HuH-7.5 (cell line): ENCODE measurements around the gene PRKN.

ENCODE experiments used
- DNase-seq: peaks from one replicate; pipeline ENCODE4 v3.0.0; 2011; ENCODE audit warnings: low spot score

Gene PRKN

GRCh38 chr6:161711938-161712337 is 1015.6 kb downstream of the PRKN start:
- DNase-seq: no peak

GRCh38 chr6:161711515-161711914 is 1016.1 kb downstream of the PRKN start:
- DNase-seq: no peak

- no peak for DNase-seq
Observed at GRCh38 chr6:161710698-161711097, 1016.9 kb downstream of the PRKN start.

- no peak for DNase-seq
Observed at GRCh38 chr6:161701056-161701455, 1026.5 kb downstream of the PRKN start.

- no peak for DNase-seq
Observed at GRCh38 chr6:161696801-161697200, 1030.8 kb downstream of the PRKN start.

- DNase-seq: no peak
Observed at GRCh38 chr6:161694995-161695394, 1032.6 kb downstream of the PRKN start.

- DNase-seq: no peak
Observed at GRCh38 chr6:161686655-161687054, 1040.9 kb downstream of the PRKN start.

GRCh38 chr6:161684731-161685475 is 1042.7 kb downstream of the PRKN start:
- DNase-seq: no peak

GRCh38 chr6:161683400-161683799 is 1044.2 kb downstream of the PRKN start:
- no peak for DNase-seq

GRCh38 chr6:161682982-161683381 is 1044.6 kb downstream of the PRKN start:
- no peak for DNase-seq

GRCh38 chr6:161679980-161680538 is 1047.5 kb downstream of the PRKN start:
- DNase-seq: no peak

GRCh38 chr6:161677188-161677587 is 1050.4 kb downstream of the PRKN start:
- DNase-seq: no peak

GRCh38 chr6:161676586-161676985 is 1051.0 kb downstream of the PRKN start:
- no peak for DNase-seq

GRCh38 chr6:161674930-161675682 is 1052.5 kb downstream of the PRKN start:
- no peak for DNase-seq

GRCh38 chr6:161673026-161673425 is 1054.5 kb downstream of the PRKN start:
- DNase-seq: no peak

GRCh38 chr6:161671117-161671516 is 1056.4 kb downstream of the PRKN start:
- DNase-seq: no peak

- DNase-seq: no peak
Observed at GRCh38 chr6:161668665-161669064, 1058.9 kb downstream of the PRKN start.

- DNase-seq: no peak
Observed at GRCh38 chr6:161667957-161668356, 1059.6 kb downstream of the PRKN start.

- DNase-seq: no peak
Observed at GRCh38 chr6:161663682-161664081, 1063.9 kb downstream of the PRKN start.

GRCh38 chr6:161660666-161661571 is 1066.6 kb downstream of the PRKN start:
- no peak for DNase-seq

- DNase-seq: no peak
Observed at GRCh38 chr6:161658211-161658610, 1069.4 kb downstream of the PRKN start.

GRCh38 chr6:161654209-161654608 is 1073.4 kb downstream of the PRKN start:
- no peak for DNase-seq
